ENCODE data around the gene MYOD1. TPM values are rescaled to one million over a fixed set of nuclear protein-coding genes. Genes with fewer than 3 reads are reported as not detected.

MYOD1 gene
- total and polyA plus RNA-seq, 2 of the 4 experiments (the other 2 are of a cell fraction): not detected

DNA sequence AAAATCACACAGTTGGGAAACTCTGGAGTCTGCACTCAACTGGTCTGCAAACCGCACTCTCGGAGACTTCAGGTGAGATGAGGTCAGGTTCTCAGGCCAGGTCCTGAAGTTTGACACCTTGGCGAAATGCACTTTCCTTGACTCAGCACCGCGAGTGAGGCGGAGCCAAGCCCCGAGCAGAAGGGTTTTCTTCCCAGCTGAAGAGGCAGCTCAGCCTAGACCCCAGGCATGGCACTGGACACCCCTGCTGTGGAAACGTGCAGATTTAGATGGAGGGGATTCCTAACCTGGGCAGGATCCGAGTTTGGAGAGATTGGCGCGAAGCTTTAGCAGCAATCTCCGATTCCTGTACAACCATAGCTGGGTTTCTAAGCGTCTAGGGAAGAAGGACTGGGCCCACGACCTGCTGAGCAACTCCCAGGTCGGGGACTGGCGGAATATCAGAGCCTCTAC lies 835 bp upstream of the MYOD1 start:
- H2BK15ac ChIP-seq (ENCODE audit: low read depth, low read length): no peak overlapping the region
- H3K9ac ChIP-seq (ENCODE audit: low read depth, low read length): no peak overlapping the region
- H3K9me3 ChIP-seq (ENCODE audit: control insufficient read depth, insufficient read depth, low read length): no peaks in the 10 kb centered on the region
- H3K27ac ChIP-seq (ENCODE audit: insufficient read depth, low read length): no peak overlapping the region
- no peak overlapping the region for H4K91ac ChIP-seq (ENCODE audit: insufficient read depth, low read depth, low read length)
- H3K4me2 ChIP-seq (ENCODE audit: low read depth, low read length): no peak overlapping the region
- in situ Hi-C loops (cut with MboI; ENCODE audit: low sequenced_read_pairs): no loop called here
- H3K4me3 ChIP-seq (ENCODE audit: insufficient read depth, low read depth, low read length): no peak overlapping the region
- ChIA-PET CTCF (interaction anchor here (1.1 to 1.5 kb wide), 2 partner anchors 13 to 120 kb away, joined by 3 to 5 read pairs; no protein-coding TSS in a partner anchor), POLR2A (ENCODE audit: unreplicated experiment) (no interaction called here)
- peaks cover 76% of the 10 kb centered on the region for H3K27me3 ChIP-seq (ENCODE audit: control insufficient read depth, insufficient read depth, low read length)
- H3K79me1 ChIP-seq (ENCODE audit: low read depth in 1 of 2, low read length in 2 of 2): no peaks in the 10 kb centered on the region
- no peak for DNase-seq
- H4K8ac ChIP-seq (ENCODE audit: low read depth in 2 of 2, low read length in 2 of 2): no peak overlapping the region
- ATAC-seq (ENCODE audit: low read depth): no peak
- no peak overlapping the region for H3K4ac ChIP-seq (ENCODE audit: low read depth, low read length)
- H2BK120ac ChIP-seq (ENCODE audit: low read depth, low read length): no peak overlapping the region
- no peaks in the 10 kb centered on the region for H3K9me1 ChIP-seq (ENCODE audit: insufficient read depth, low read length)
- no peak overlapping the region for H2BK5ac ChIP-seq (ENCODE audit: low read depth, low read length, poor library complexity, severe bottlenecking)
- TF ChIP-seq RFX5 (IDR thresholded peaks at IDR 0.05; ENCODE audit: low read depth, low read length) (no peak), MXI1 (IDR thresholded peaks at IDR 0.05; ENCODE audit: borderline replicate concordance, low read depth, low read length) (no peak), CHD1 (IDR thresholded peaks at IDR 0.05; ENCODE audit: low read depth, low read length) (no peak), FOS (IDR thresholded peaks at IDR 0.05; ENCODE audit: low read depth, low read length) (no peak), NFE2L2 (IDR thresholded peaks at IDR 0.05; ENCODE audit: low read depth, low read length) (no peak), RCOR1 (IDR thresholded peaks at IDR 0.05; ENCODE audit: insufficient replicate concordance, low read length) (no peak), BHLHE40 (IDR thresholded peaks at IDR 0.05; ENCODE audit: low read depth, low read length) (no peak), MAFK (IDR thresholded peaks at IDR 0.05; ENCODE audit: low read depth, low read length) (no peak), CEBPB (IDR thresholded peaks at IDR 0.05; ENCODE audit: low read depth, low read length) (no peak), MAZ (IDR thresholded peaks at IDR 0.05; ENCODE audit: borderline replicate concordance, low read depth, low read length) (no peak), SMC3 (IDR thresholded peaks at IDR 0.05; ENCODE audit: low read depth, low read length) (no peak)
- TF ChIP-seq, protein P1, sequence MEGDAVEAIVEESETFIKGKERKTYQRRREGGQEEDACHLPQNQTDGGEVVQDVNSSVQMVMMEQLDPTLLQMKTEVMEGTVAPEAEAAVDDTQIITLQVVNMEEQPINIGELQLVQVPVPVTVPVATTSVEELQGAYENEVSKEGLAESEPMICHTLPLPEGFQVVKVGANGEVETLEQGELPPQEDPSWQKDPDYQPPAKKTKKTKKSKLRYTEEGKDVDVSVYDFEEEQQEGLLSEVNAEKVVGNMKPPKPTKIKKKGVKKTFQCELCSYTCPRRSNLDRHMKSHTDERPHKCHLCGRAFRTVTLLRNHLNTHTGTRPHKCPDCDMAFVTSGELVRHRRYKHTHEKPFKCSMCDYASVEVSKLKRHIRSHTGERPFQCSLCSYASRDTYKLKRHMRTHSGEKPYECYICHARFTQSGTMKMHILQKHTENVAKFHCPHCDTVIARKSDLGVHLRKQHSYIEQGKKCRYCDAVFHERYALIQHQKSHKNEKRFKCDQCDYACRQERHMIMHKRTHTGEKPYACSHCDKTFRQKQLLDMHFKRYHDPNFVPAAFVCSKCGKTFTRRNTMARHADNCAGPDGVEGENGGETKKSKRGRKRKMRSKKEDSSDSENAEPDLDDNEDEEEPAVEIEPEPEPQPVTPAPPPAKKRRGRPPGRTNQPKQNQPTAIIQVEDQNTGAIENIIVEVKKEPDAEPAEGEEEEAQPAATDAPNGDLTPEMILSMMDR (conservative IDR thresholded peaks at IDR 0.05; ENCODE audit: low read depth, low read length): no peak
- TF ChIP-seq, protein P2, sequence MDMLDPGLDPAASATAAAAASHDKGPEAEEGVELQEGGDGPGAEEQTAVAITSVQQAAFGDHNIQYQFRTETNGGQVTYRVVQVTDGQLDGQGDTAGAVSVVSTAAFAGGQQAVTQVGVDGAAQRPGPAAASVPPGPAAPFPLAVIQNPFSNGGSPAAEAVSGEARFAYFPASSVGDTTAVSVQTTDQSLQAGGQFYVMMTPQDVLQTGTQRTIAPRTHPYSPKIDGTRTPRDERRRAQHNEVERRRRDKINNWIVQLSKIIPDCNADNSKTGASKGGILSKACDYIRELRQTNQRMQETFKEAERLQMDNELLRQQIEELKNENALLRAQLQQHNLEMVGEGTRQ (IDR thresholded peaks at IDR 0.05; ENCODE audit: low read depth, low read length): no peak
- TF ChIP-seq, protein P3, sequence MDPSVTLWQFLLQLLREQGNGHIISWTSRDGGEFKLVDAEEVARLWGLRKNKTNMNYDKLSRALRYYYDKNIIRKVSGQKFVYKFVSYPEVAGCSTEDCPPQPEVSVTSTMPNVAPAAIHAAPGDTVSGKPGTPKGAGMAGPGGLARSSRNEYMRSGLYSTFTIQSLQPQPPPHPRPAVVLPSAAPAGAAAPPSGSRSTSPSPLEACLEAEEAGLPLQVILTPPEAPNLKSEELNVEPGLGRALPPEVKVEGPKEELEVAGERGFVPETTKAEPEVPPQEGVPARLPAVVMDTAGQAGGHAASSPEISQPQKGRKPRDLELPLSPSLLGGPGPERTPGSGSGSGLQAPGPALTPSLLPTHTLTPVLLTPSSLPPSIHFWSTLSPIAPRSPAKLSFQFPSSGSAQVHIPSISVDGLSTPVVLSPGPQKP (IDR thresholded peaks at IDR 0.05; ENCODE audit: borderline replicate concordance, low read depth, low read length): no peak
- H2AK5ac ChIP-seq (ENCODE audit: low read depth, low read length): no peak overlapping the region
- H4K5ac ChIP-seq (ENCODE audit: low read depth, low read length): no peak overlapping the region
- no peaks in the 10 kb centered on the region for H4K20me1 ChIP-seq (ENCODE audit: insufficient read depth, low read length)
- H3K56ac ChIP-seq (ENCODE audit: extremely low read depth, insufficient read depth, low read length): no peak overlapping the region
- no peak overlapping the region for H3K18ac ChIP-seq (ENCODE audit: low read depth, low read length)
- no TSS peak for BruUV-seq (replicated peaks)
- no peaks in the 10 kb centered on the region for H3K4me1 ChIP-seq (ENCODE audit: control insufficient read depth, insufficient read depth, low read length)
- H3K14ac ChIP-seq (replicated peaks; ENCODE audit: low read depth, low read length): no peak overlapping the region
- H2AK9ac ChIP-seq (replicated peaks; ENCODE audit: low read depth, low read length, poor library complexity): no peak overlapping the region
- 5% methylated on average over 4 of the region's 16 CpGs; no CpG with 5 or more reads in 1 of the 2 experiments for WGBS, 2 experiments (ENCODE audit: extremely low coverage in 2 of 2, insufficient read length in 1 of 2)
- H2AFZ ChIP-seq (replicated peaks; ENCODE audit: low read length, poor library complexity): no peak overlapping the region
- H3K36me3 ChIP-seq (ENCODE audit: control insufficient read depth, insufficient read depth, low read length): no peaks in the 10 kb centered on the region
- dilution Hi-C loops (cut with HindIII; ENCODE audit: low sequenced_read_pairs, unreplicated experiment): no loop called here
- no peak overlapping the region for H3K23ac ChIP-seq (ENCODE audit: low read depth, low read length)
- H2BK20ac ChIP-seq (ENCODE audit: low read depth, low read length): no peak overlapping the region
- intact Hi-C loops (cut with micrococcal nuclease): no loop called here
